Measurements from ENCODE around the gene PRKAG2. TPM values are rescaled to one million over a fixed set of nuclear protein-coding genes. Genes with fewer than 3 reads are reported as not detected.

The PRKAG2 gene
- total RNA-seq, 1 donor: 21.2 TPM

DNA sequence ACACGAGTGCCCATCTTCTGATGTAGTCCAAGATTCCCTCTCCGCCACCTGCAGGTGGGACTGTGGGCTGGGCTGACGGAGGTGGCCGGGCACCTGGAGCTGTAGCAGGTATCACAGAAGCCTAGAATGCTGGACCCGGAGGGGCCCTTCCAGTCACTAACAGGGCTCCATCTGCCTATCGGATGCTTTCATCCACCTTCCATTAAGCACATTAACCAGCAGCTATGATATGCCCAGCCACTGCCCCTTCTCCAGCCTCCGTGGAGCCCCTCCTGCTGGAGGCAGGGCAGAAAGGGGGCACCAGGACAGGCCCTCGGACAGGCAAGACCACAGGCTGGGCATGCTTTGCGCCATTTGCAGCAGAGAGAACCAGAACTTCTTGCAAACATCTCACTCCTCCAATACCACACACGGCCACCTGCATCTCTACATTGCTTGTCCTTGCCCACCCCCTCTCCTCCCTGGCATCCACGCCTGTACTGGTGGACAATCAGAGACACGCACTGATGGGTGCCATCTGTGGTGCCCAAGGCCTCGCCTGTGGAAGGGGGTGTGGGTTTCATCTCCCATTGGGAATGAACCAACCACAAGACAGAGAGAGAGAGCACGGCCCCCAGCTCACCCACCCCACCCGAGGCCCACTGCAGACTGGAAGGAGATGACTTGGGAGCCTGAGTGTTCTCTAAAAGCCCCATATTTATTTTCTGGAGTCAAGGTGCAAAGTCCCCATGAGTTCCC, 16.8 kb downstream of the PRKAG2 start:
- H3K4me3 ChIP-seq (ENCODE audit: low read depth, low read length): no peak overlapping the region
- no peak for DNase-seq (ENCODE audit: low read depth)
- TF ChIP-seq, protein P1, sequence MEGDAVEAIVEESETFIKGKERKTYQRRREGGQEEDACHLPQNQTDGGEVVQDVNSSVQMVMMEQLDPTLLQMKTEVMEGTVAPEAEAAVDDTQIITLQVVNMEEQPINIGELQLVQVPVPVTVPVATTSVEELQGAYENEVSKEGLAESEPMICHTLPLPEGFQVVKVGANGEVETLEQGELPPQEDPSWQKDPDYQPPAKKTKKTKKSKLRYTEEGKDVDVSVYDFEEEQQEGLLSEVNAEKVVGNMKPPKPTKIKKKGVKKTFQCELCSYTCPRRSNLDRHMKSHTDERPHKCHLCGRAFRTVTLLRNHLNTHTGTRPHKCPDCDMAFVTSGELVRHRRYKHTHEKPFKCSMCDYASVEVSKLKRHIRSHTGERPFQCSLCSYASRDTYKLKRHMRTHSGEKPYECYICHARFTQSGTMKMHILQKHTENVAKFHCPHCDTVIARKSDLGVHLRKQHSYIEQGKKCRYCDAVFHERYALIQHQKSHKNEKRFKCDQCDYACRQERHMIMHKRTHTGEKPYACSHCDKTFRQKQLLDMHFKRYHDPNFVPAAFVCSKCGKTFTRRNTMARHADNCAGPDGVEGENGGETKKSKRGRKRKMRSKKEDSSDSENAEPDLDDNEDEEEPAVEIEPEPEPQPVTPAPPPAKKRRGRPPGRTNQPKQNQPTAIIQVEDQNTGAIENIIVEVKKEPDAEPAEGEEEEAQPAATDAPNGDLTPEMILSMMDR (IDR thresholded peaks at IDR 0.05; ENCODE audit: insufficient read depth, low read depth, low read length): no peak

DNA sequence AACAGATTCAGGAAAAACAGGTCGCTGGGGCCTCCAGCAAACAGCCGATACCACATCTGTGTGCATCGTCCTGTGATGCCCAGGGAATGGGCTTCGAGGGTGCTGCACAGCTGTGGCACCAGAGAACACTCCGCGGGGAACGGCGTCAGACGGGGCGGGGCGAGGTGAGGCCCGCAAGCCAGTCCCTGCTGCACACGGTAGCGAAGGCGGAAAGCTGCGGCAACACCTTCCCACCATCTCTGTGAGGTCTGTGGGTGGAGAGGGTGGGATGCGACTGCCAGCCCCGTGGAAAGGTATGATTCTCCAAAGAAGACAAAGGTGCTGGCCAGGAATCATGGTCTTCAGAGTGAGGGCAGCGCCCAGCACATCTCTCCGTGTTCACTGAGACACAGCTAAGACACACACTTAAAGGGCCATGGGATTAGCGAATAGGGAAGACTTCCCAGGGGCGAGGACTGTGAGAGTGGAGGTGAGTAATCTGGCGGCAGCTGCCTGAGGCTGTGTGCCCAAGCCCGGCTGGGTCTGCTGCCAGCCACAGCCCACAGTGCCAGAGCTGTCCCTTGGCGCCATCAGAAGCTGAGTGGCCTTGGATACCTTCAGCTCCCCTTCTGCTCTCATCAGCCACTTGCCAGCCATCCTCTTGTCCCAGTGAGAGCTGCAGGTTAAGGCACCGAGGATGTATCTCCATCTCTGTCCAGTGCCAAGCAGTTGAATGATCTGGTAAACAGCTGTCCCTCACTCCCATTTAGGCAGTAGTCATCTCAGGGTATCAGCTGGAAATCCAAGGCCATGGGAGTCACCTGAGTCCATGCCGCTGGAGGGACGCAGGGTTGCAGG, 17.6 kb downstream of the PRKAG2 start:
- DNase-seq (ENCODE audit: low read depth): no peak
- TF ChIP-seq, protein P1 (IDR thresholded peaks at IDR 0.05; ENCODE audit: insufficient read depth, low read depth, low read length): no peak

DNA sequence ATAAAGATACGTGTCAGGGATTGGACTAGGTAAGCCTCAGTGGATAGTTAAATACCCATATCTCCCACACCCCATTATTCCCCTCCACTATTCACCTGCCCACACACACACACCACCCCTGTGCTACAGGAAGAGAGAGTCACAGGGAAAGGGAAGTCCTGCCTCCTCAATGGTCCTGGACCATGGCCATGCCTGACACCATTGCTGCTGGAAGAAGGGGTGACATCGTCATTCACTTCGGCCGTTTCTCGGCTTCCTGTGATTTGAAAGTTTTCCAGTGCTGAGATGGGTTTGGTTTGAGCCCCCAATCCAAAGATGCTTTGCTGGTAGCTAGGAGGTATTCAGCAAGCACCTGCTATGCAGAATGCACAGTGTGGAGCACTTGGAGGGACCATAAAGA, 18.5 kb downstream of the PRKAG2 start:
- no peak for DNase-seq (ENCODE audit: low read depth)
- TF ChIP-seq, protein P1 (IDR thresholded peaks at IDR 0.05; ENCODE audit: insufficient read depth, low read depth, low read length): no peak

More for the DNA sequence above, 17.6 kb downstream of the PRKAG2 start:
- H3K4me3 ChIP-seq (ENCODE audit: low read depth, low read length): no peak overlapping the region

DNA sequence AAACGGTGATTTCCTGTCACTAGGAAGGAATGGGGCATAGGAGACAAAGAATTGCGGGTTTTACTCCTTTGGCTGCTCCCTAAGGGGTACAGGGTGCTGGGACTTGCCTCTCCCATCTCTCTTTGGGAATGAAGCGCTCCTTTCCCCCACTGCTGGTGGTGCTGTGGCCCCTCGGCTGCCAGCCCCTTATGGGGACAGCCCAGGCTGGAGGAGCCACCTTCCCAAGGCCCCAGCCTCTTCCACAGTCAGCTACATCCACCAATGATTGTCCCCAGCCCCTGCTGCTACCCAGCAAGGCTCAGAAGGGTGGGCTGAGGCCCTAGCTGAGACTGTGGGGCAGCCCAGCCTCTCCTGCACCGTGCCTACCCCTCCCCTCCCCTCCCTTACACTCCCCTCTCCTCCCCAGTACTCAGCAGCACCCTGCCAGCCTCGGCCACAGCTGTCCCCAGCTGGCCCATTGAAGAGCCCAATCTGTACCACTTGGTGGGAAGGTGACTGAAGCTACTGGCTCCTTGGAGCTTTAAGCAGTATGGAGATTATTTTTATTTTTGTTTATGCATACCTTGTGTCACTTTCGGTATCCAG, 19.0 kb downstream of the PRKAG2 start:
- no peak overlapping the region for H3K4me3 ChIP-seq (ENCODE audit: low read depth, low read length)
- TF ChIP-seq, protein P1 (IDR thresholded peaks at IDR 0.05; ENCODE audit: insufficient read depth, low read depth, low read length): no peak
- no peak for DNase-seq (ENCODE audit: low read depth)

More for the DNA sequence above, 18.5 kb downstream of the PRKAG2 start:
- H3K4me3 ChIP-seq (ENCODE audit: low read depth, low read length): no peak overlapping the region

DNA sequence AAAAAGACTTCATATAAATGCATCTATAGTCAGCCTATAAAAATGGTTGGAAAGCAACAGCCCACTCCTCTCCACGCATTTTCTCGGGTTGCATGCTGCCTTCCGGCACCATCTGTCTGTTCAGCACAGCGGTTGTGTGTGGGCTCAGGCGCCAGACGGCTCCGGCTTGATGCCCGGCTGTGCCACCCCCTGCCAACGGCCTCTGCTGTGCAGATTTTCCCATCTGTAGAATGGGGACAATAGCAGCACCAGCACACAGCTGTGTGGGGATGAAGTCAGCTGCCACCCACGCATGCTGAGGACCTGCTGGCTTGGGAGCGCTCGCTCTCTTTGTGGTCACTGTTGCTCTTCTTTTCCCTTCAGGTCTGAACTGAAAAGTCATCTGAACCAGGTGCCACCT, 19.5 kb downstream of the PRKAG2 start:
- no peak overlapping the region for H3K4me3 ChIP-seq (ENCODE audit: low read depth, low read length)
- DNase-seq (ENCODE audit: low read depth): no peak
- TF ChIP-seq, protein P1 (IDR thresholded peaks at IDR 0.05; ENCODE audit: insufficient read depth, low read depth, low read length): no peak

DNA sequence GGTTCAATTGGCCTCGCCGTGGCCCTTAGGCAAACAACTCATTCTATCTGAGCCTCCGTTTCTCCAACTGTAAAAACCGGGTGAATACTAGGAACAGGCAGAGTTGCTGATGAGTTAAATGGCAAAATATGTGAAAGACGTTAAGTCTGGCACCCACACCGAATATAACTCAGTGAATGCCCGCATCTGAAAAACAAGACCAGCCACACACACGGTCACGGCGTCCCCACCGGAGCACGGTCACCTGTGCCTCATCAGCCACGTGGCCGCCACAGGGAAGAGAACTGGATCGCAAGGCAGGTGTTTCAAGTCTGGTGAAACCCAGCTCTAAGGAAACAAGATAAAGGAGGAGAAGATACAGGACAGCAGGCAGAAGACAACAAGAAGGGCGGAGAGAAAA, 20.4 kb downstream of the PRKAG2 start:
- DNase-seq (ENCODE audit: low read depth): no peak
- TF ChIP-seq, protein P1 (IDR thresholded peaks at IDR 0.05; ENCODE audit: insufficient read depth, low read depth, low read length): no peak

More for the DNA sequence above, 20.4 kb downstream of the PRKAG2 start:
- H3K4me3 ChIP-seq (ENCODE audit: low read depth, low read length): no peak overlapping the region

Data from fibroblast of villous mesenchyme (primary cell).